GM12873 (cell line): Measurements from ENCODE around the gene MCUB.

Experiments
- TF ChIP-seq, protein P1 (sequence below): IDR thresholded peaks from 2 replicates; pipeline ENCODE4 v1.5.1; 2012; ENCODE audit warnings: low read depth, mild to moderate bottlenecking, moderate library complexity, low read length, control low read depth; ENCODE audit not compliant: insufficient read depth; ENCODE audit errors: missing control alignments

MCUB gene

DNA sequence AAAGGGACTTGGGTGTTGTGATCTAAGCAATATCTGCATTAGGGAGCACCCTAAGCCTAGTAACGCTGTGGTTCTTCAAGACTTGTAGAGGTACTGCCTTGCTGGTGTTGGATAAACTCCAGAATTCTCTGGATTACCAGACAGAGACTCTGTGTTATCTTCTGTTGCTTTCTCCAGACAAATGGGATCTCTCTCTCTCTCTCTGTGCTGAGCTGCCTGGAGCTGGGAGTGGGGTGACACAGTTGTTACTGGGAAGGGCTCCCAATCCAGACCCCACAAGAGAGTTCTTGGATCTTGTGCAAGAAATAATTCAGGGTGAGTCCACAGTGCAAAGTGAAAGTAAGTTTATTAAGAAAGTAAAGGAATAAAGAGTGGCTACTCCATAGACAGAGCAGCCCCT, 48.8 kb downstream of the MCUB start:
- TF ChIP-seq, protein P1, sequence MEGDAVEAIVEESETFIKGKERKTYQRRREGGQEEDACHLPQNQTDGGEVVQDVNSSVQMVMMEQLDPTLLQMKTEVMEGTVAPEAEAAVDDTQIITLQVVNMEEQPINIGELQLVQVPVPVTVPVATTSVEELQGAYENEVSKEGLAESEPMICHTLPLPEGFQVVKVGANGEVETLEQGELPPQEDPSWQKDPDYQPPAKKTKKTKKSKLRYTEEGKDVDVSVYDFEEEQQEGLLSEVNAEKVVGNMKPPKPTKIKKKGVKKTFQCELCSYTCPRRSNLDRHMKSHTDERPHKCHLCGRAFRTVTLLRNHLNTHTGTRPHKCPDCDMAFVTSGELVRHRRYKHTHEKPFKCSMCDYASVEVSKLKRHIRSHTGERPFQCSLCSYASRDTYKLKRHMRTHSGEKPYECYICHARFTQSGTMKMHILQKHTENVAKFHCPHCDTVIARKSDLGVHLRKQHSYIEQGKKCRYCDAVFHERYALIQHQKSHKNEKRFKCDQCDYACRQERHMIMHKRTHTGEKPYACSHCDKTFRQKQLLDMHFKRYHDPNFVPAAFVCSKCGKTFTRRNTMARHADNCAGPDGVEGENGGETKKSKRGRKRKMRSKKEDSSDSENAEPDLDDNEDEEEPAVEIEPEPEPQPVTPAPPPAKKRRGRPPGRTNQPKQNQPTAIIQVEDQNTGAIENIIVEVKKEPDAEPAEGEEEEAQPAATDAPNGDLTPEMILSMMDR = no peak

DNA sequence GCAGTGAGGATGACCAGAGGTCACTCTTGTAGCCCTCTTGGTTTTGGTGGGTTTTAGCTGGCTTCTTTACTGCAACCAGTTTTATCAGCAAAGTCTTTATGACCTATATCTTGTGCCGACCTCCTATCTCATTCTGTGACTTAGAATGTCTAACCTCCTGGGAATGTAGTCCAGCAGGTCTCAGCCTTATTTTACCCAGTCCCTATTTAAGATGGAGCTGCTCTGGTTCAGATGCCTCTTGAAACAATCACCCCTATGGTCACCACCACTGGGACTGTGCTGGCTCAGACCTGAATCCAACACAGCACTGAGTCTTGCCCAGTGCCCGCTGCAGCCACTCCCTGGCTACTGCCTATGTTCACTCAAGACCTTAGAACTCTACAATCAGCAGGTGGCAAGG, 49.4 kb downstream of the MCUB start:
- TF ChIP-seq, protein P1 = no peak

DNA sequence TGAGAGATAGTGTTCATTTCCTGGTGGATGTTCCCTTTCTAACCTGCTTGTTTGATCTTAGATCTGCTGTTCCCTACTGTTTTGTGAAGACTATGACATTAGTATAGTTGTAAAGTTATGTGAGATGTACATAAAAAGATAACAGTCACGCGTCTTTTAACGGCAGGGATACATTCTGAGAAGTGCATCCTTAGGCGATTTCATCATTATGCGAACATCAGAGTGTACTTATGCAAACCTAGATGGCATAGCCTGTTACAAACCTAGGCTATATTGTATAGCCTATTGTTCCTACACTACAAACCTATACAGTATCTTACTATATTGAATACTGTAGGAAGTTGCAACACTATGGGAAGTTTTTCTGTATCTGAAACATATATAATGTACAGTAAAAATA, 50.4 kb downstream of the MCUB start:
- TF ChIP-seq, protein P1 = no peak

DNA sequence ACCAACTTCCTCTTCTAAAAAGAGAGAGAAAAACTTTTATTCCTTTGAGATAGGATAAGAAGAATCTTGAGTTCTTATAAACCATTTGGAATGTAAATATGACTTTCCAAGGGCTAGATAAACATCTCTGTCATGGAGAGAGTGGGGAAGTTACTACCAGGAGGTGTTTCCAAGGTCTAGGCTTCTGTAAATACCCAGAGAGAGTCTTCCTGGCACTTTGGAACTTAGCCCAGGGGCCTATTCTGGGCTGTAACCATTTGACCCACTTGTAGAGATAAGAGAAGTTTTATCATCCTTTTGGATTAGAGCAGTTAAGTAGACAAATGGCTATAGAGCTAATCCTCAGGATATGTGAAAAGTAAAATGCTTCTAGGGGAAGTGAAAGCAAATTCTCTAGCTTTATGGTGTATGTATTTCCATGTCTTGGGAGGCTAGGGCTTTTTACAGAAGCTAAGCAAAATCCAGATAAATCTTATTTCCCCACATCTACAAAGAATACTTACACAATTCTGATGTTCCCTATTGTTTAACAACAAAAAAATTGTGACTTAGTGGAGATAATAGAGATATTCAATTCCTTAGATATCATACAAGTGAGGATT, 51.1 kb downstream of the MCUB start:
- TF ChIP-seq, protein P1 = no peak

GRCh38 chr4:109614015-109614414, 54.0 kb downstream of the MCUB start:
- TF ChIP-seq, protein P1 = no peak

- TF ChIP-seq, protein P1 = no peak
These were observed 54.4 kb downstream of the MCUB start for GRCh38 chr4:109614466-109614865.

DNA sequence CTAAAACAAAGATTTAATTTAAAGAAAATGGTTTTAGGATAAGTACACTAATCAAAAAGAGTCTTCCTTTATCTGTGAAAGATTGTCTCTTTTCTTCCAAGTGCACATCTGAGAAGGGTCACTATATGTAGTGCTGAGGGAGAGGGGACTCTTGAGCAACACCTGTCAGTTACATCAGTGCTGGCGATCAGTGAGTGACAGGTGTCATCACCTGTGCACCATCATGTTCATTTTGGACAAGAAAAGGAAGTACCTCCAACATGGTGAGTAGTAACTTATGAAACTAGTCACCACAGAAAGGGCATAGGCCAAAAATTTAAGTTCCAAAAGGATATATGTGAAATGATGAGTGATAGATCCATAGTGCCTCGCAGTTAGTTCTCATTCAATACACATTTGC, 55.7 kb downstream of the MCUB start:
- TF ChIP-seq, protein P1 = no peak
